Mammary epithelial cell (primary cell): Measurements from ENCODE around the gene MYADML2.

Experiments
- CTCF ChIP-seq, 2 donors: IDR thresholded peaks in 1 of 2; conservative IDR thresholded peaks in 1 of 2; 2 replicates each; pipeline ENCODE4 v1.5.1; 2011 to 2012; ENCODE audit warnings: inconsistent platforms in 2 of 2, low read length in 2 of 2, mild to moderate bottlenecking in 2 of 2, control low read depth in 1 of 2, low read depth in 1 of 2; ENCODE audit not compliant: insufficient read depth in 1 of 2; ENCODE audit errors: extremely low read depth in 1 of 2
- EZH2 ChIP-seq: IDR thresholded peaks from 2 replicates; pipeline ENCODE4 v1.6.1; 2012; ENCODE audit warnings: low read length, inconsistent platforms, borderline replicate concordance

- TF ChIP-seq CTCF (conservative IDR thresholded peaks at IDR 0.05 in 1 of 2, IDR thresholded peaks at IDR 0.05 in 1 of 2; ENCODE audit: extremely low read depth in 1 of 2, insufficient read depth in 1 of 2, low read depth in 1 of 2, low read length in 2 of 2) (no peak), EZH2 (no peak)
These were observed 8.9 kb upstream of the MYADML2 start for GRCh38 chr17:81955756-81956544.
